Gastrocnemius medialis (tissue), 4 donors: ENCODE measurements around the gene SLC26A9. TPM values are rescaled to one million over a fixed set of nuclear protein-coding genes. Genes with fewer than 3 reads are reported as not detected.

Experiments
- ATAC-seq, 2 donors: fragments of 150-250 bp; one replicate each; pipeline ENCODE4 v1.9.1; 2016
- DNase-seq, 2 donors: peaks; one replicate each; pipeline ENCODE4 v3.0.0-alpha.2; 2019
- H3K27ac ChIP-seq, 4 donors: fragments of 200-600 bp; sonication (generic); 1 replicate in 1 of 4; 2 replicates in 3 of 4; pipeline ENCODE4 v1.5.1; 2016 to 2018; ENCODE audit warnings: mild to moderate bottlenecking in 2 of 4, moderate library complexity in 1 of 4
- H3K27me3 ChIP-seq, 3 donors: fragments of 200-600 bp; sonication (generic) in 2 of 3; 1 replicate in 1 of 3; 2 replicates in 2 of 3; pipeline versions ENCODE4 v1.5.1 to v1.6.0; 2016 to 2019; ENCODE audit warnings: mild to moderate bottlenecking in 1 of 3, moderate library complexity in 1 of 3
- H3K36me3 ChIP-seq, 2 donors: fragments of 200-600 bp; sonication (generic) in 1 of 2; one replicate each; pipeline ENCODE4 v1.5.1; 2017 to 2018
- H3K4me1 ChIP-seq, 2 donors: fragments of 200-600 bp; sonication (generic) in 1 of 2; one replicate each; pipeline ENCODE4 v1.5.1; 2016 to 2017; ENCODE audit warnings: mild to moderate bottlenecking in 2 of 2
- H3K4me3 ChIP-seq, 4 donors: fragments of 200-600 bp; sonication (generic) in 3 of 4; 1 replicate in 1 of 4; 2 replicates in 3 of 4; pipeline ENCODE4 v1.5.1; 2016 to 2019; ENCODE audit warnings: mild to moderate bottlenecking in 2 of 4
- H3K9me3 ChIP-seq, 3 donors: fragments of 200-600 bp; sonication (generic) in 2 of 3; 1 replicate in 1 of 3; 2 replicates in 2 of 3; pipeline ENCODE4 v1.5.1; 2016 to 2019
- CTCF ChIP-seq, 5 experiments: fragments of 450-650 bp in 3 of 5; fragments of 200-600 bp in 2 of 5; sonication (generic) in 2 of 5; IDR thresholded peaks in 4 of 5; conservative IDR thresholded peaks in 1 of 5; 1 replicate in 4 of 5; 2 replicates in 1 of 5; pipeline ENCODE4 v1.5.1; 2016 to 2019; ENCODE audit warnings: antibody characterized with exemption in 5 of 5, mild to moderate bottlenecking in 3 of 5, moderate library complexity in 3 of 5
- POLR2A ChIP-seq, 2 donors: fragments of 450-650 bp; IDR thresholded peaks; one replicate each; pipeline ENCODE4 v1.6.1; 2017; ENCODE audit warnings: antibody characterized with exemption in 2 of 2, mild to moderate bottlenecking in 2 of 2, moderate library complexity in 2 of 2
- in situ Hi-C, 4 donors: fragments of 200-750 bp; cut with MboI; loops; one replicate each; pipeline versions ENCODE4 v1.15.0 to v1.8.0; 2017; ENCODE audit warnings: low sequenced_read_pairs in 4 of 4
- intact Hi-C: fragments of 100-400 bp; cut with DNase I; formaldehyde crosslinking; loops from one replicate; pipeline ENCODE4 v1.15.1; 2023; ENCODE audit warnings: low total_unique reads
- total RNA-seq, 4 donors: library from RNA; depleted of rRNA; stranded (reverse); fragments of >200 nt; gene quantifications; one replicate each; pipeline versions ENCODE4 v1.1.0 to v1.2.3, GENCODE V29; 2016

Gene SLC26A9
- total RNA-seq, 4 donors from 2014 or later = 0.10 to 0.32 (median 0.26) TPM

- ATAC-seq (no peak), DNase-seq (no peak)
- no peak overlapping the region for H3K27ac ChIP-seq
- TF ChIP-seq CTCF (IDR thresholded peaks at IDR 0.05 in 4 of 5, conservative IDR thresholded peaks at IDR 0.05 in 1 of 5) (no peak), POLR2A (IDR thresholded peaks at IDR 0.05) (no peak)
- no peak overlapping the region for H3K4me3 ChIP-seq
- intact Hi-C loops (no loop called here), in situ Hi-C loops (loop anchor here in 1 of 4 donors (10.0 kb wide), 1 partner anchor 178 kb away; no protein-coding TSS in a partner anchor)
- H3K9me3 ChIP-seq = no peaks in the 10 kb centered on the region
- no peaks in the 10 kb centered on the region for H3K36me3 ChIP-seq
- H3K4me1 ChIP-seq = peaks cover 0 to 3% of the 10 kb centered on the region in 2 donors
- H3K27me3 ChIP-seq = no peaks in the 10 kb centered on the region
Measured at GRCh38 chr1:205927247-205927646, 16.0 kb downstream of the SLC26A9 start.

DNA sequence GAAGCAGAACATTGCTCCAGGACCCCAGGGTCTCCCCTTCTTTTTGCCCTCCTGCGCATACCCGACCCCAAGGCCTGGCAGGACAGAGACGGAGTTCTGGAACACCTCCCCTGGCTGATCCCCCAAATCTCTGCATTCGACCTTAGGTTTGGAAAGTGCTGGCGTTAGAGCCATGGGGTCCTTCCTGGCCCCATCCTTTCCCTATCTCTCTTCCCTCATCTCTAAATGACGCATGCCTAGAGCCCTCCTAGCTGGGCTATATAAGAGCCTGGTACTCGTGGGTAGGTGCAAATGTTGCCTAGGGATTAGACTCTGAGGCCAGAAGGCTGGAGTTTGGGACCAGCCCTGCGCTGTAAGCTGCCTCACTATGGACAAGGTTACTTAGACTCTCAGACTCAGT is 16.6 kb downstream of the SLC26A9 start:
- Histone ChIP-seq H3K9me3 (no peaks in the 10 kb centered on the region), H3K36me3 (no peaks in the 10 kb centered on the region), H3K4me1 (peaks cover 0 to 3% of the 10 kb centered on the region in 2 donors), H3K4me3 (no peak overlapping the region), H3K27ac (no peak overlapping the region), H3K27me3 (no peaks in the 10 kb centered on the region)
- DNase-seq (no peak), ATAC-seq (no peak)
- intact Hi-C loops = no loop called here
- TF ChIP-seq POLR2A (IDR thresholded peaks at IDR 0.05) = no peak
- TF ChIP-seq CTCF (IDR thresholded peaks at IDR 0.05 in 4 of 5, conservative IDR thresholded peaks at IDR 0.05 in 1 of 5) = no peak
- in situ Hi-C loops = loop anchor here in 1 of 4 donors (10.0 kb wide), 1 partner anchor 178 kb away; no protein-coding TSS in a partner anchor

- intact Hi-C loops = no loop called here
- in situ Hi-C loops = loop anchor here in 1 of 4 donors (10.0 kb wide), 1 partner anchor 179 kb away; no protein-coding TSS in a partner anchor
- no peak for TF ChIP-seq CTCF (IDR thresholded peaks at IDR 0.05 in 4 of 5, conservative IDR thresholded peaks at IDR 0.05 in 1 of 5)
Measured at GRCh38 chr1:205926213-205926612, 17.0 kb downstream of the SLC26A9 start.

DNA sequence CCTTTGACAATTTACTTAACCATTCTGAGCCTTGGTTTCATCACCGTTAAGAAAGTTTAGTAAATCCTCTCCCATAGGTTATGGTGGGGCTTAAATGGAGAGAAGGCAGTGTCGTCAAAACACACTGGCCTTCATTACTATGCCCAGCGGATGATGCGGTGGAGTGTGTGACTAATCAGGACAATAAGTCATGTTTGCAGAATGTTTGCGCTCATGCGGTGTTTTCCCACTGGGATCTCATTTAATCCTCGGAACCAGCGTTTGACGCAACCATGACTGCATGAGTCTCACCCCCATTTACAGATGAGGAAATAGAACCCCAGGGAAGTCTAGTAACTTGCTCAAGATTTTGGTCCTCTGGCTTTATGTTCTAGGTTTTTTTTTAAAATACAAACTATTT is 17.5 kb downstream of the SLC26A9 start:
- DNase-seq (no peak), ATAC-seq (peak in 1 of 2 donors; percentile 24)
- in situ Hi-C loops (loop anchor here in 1 of 4 donors (10.0 kb wide), 1 partner anchor 179 kb away; no protein-coding TSS in a partner anchor), intact Hi-C loops (no loop called here)
- H3K36me3 ChIP-seq = no peaks in the 10 kb centered on the region
- no peaks in the 10 kb centered on the region for H3K9me3 ChIP-seq
- H3K4me3 ChIP-seq = no peak overlapping the region
- TF ChIP-seq POLR2A (IDR thresholded peaks at IDR 0.05) = no peak
- TF ChIP-seq CTCF (IDR thresholded peaks at IDR 0.05 in 4 of 5, conservative IDR thresholded peaks at IDR 0.05 in 1 of 5) = no peak
- no peaks in the 10 kb centered on the region for H3K27me3 ChIP-seq
- peaks cover under 1 to 3% of the 10 kb centered on the region in 2 donors for H3K4me1 ChIP-seq
- no peak overlapping the region for H3K27ac ChIP-seq

More at GRCh38 chr1:205926213-205926612, 17.0 kb downstream of the SLC26A9 start:
- Histone ChIP-seq H3K4me3 (no peak overlapping the region), H3K36me3 (no peaks in the 10 kb centered on the region), H3K27ac (no peak overlapping the region), H3K9me3 (no peaks in the 10 kb centered on the region), H3K4me1 (peaks cover 0 to 3% of the 10 kb centered on the region in 2 donors), H3K27me3 (no peaks in the 10 kb centered on the region)
- ATAC-seq (no peak), DNase-seq (no peak)

DNA sequence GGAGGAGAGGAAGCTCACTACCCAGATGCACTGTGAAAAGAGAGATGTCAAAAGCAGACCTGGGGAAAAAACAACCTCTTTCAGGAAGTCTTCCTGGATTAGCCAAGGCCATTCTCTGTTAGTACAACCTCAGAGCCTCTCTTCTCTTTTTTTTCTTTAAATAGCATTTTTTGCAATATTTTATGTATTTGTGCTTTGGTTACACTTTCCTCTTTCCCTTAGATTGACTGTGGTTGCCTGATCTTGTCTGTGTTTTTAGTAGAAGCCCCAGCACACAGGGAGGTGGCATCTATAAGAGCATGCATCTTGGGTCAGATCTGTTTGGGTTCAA is 18.8 kb downstream of the SLC26A9 start:
- no peak for DNase-seq
- H3K27ac ChIP-seq = no peak overlapping the region
- peaks cover 14% of the 10 kb centered on the region in 2 donors for H3K4me1 ChIP-seq
- H3K9me3 ChIP-seq = no peaks in the 10 kb centered on the region
- H3K36me3 ChIP-seq = no peaks in the 10 kb centered on the region
- in situ Hi-C loops = loop anchor here in 3 of 4 donors (5.0 to 25.0 kb wide), 4 partner anchors 58 to 188 kb away; partner anchors contain the start of genes AVPR1B (in 1 of the 3) and RAB29 (in 1 of the 3)
- H3K4me3 ChIP-seq = no peak overlapping the region
- no peak for ATAC-seq
- no peaks in the 10 kb centered on the region for H3K27me3 ChIP-seq
- intact Hi-C loops = no loop called here
- no peak for TF ChIP-seq POLR2A (IDR thresholded peaks at IDR 0.05)
- no peak for TF ChIP-seq CTCF (IDR thresholded peaks at IDR 0.05 in 4 of 5, conservative IDR thresholded peaks at IDR 0.05 in 1 of 5)
